Measurements from ENCODE around the gene TIGD1. TPM values are rescaled to one million over a fixed set of nuclear protein-coding genes. Genes with fewer than 3 reads are reported as not detected.

Gene TIGD1
- polyA plus RNA-seq, 1 experiment, result 1.7 TPM

DNA sequence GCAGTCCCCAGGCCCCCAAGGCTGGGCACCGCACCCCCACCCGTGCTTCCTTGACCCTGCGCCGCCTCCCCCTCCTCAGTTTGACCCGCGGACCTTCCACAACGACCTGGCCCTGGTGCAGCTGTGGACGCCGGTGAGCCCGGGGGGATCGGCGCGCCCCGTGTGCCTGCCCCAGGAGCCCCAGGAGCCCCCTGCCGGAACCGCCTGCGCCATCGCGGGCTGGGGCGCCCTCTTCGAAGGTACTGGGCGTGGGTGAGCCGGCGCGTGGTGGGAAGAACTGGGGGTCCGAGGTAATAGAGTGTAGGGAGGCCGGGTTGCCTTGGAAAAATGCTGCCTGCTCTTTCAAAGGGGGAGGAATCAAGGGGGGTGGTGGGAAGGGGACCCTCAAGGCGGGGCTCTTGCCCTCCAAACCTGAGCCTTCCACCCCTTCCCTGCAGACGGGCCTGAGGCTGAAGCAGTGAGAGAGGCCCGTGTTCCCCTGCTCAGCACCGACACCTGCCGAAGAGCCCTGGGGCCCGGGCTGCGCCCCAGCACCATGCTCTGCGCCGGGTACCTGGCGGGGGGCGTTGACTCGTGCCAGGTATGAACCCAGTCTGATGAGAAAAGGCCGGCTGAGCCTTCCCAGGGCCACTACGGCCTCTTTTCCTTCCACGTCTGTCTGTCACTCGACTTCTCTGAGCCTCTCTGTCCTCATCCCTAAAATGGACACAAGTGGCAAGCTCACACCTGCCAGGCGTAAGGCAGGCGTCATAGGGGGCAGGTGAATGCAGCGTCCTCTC is 27.5 kb downstream of the TIGD1 start:
- H3K4me3 ChIP-seq (ENCODE audit: low read depth, low read length), result no peak overlapping the region
- CTCF ChIA-PET, result interaction anchor here (0.6 to 4.1 kb wide), 17 partner anchors 10 to 675 kb away, joined by 3 to 29 read pairs (median 5); partner anchors contain the start of genes EIF4E2 and TIGD1
- POLR2A ChIA-PET, result no interaction called here
- DNase-seq (ENCODE audit: low read depth), result no peak
- H3K27me3 ChIP-seq (ENCODE audit: control insufficient read depth, insufficient read depth, low read length), result peaks cover 36% of the 10 kb centered on the region
- TF ChIP-seq, protein P1, sequence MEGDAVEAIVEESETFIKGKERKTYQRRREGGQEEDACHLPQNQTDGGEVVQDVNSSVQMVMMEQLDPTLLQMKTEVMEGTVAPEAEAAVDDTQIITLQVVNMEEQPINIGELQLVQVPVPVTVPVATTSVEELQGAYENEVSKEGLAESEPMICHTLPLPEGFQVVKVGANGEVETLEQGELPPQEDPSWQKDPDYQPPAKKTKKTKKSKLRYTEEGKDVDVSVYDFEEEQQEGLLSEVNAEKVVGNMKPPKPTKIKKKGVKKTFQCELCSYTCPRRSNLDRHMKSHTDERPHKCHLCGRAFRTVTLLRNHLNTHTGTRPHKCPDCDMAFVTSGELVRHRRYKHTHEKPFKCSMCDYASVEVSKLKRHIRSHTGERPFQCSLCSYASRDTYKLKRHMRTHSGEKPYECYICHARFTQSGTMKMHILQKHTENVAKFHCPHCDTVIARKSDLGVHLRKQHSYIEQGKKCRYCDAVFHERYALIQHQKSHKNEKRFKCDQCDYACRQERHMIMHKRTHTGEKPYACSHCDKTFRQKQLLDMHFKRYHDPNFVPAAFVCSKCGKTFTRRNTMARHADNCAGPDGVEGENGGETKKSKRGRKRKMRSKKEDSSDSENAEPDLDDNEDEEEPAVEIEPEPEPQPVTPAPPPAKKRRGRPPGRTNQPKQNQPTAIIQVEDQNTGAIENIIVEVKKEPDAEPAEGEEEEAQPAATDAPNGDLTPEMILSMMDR (IDR thresholded peaks at IDR 0.05; ENCODE audit: insufficient read depth, low read depth, low read length), result no peak
- no peaks in the 10 kb centered on the region for H3K36me3 ChIP-seq (ENCODE audit: control insufficient read depth, insufficient read depth, low read length)

DNA sequence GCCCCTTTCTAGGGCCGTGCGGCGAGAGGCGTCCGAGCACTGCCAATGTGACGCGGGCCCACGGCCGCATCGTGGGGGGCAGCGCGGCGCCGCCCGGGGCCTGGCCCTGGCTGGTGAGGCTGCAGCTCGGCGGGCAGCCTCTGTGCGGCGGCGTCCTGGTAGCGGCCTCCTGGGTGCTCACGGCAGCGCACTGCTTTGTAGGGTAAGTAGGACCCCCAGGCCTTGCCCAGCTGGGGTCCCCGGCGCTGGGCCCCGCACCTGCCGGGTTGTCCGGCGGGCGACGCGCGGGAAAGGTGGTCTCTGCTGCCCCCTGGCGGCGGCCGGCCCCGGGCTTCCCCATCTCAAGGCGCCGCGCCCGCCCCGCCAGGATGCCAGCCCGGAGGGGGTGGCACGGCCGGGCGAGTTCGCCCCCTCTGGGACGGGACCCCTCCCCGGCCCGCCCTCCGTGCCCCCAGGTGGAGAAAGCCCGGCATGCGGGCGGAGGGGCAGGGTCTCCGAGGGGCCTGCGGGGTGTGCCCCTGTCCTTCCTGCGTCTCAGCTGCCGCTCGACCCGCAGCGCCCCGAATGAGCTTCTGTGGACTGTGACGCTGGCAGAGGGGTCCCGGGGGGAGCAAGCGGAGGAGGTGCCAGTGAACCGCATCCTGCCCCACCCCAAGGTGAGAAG is 28.3 kb downstream of the TIGD1 start:
- Histone ChIP-seq H3K36me3 (ENCODE audit: control insufficient read depth, insufficient read depth, low read length) (no peaks in the 10 kb centered on the region), H3K27me3 (ENCODE audit: control insufficient read depth, insufficient read depth, low read length) (peaks cover 35% of the 10 kb centered on the region), H3K4me3 (ENCODE audit: low read depth, low read length) (no peak overlapping the region)
- TF ChIP-seq, protein P1 (IDR thresholded peaks at IDR 0.05; ENCODE audit: insufficient read depth, low read depth, low read length), result peak; percentile 27; the same call in 1 of the 2 replicates
- POLR2A ChIA-PET, result no interaction called here
- no peak for DNase-seq (ENCODE audit: low read depth)
- CTCF ChIA-PET, result interaction anchor here (0.6 to 4.1 kb wide), 18 partner anchors 10 to 676 kb away, joined by 3 to 29 read pairs (median 4); partner anchors contain the start of gene ALPI

DNA sequence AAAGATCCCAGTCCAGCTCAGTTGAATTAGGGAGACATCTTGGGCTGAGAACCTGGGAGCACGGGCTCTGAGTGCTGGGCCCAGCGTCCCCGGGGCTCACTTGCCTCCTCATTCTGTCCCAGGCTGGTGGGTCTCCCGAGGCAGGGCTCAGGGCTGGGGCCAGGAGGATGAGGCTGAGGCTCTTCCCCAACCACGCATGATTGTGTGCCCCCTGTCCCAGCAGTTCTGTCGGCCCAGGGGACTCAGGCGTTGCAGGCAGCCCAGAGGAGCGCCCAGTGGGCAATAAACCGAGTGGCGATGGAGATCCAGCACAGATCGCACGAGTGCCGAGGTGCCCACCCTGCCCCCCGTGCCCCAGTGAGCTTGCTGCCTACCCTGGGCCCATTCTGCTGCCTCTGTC is 29.3 kb downstream of the TIGD1 start:
- CTCF ChIA-PET, result interaction anchor here (1.0 to 4.1 kb wide), 7 partner anchors 11 to 360 kb away, joined by 3 to 29 read pairs (median 9); partner anchors contain the start of gene ALPI
- TF ChIP-seq, protein P1 (IDR thresholded peaks at IDR 0.05; ENCODE audit: insufficient read depth, low read depth, low read length), result no peak
- H3K27me3 ChIP-seq (ENCODE audit: control insufficient read depth, insufficient read depth, low read length), result peaks cover 35% of the 10 kb centered on the region
- H3K4me3 ChIP-seq (ENCODE audit: low read depth, low read length), result no peak overlapping the region
- DNase-seq (ENCODE audit: low read depth), result no peak
- H3K36me3 ChIP-seq (ENCODE audit: control insufficient read depth, insufficient read depth, low read length), result no peaks in the 10 kb centered on the region
- POLR2A ChIA-PET, result no interaction called here

GRCh38 chr2:232520489-232520888 is 29.9 kb downstream of the TIGD1 start:
- ChIA-PET POLR2A (no interaction called here), CTCF (interaction anchor here (1.0 to 2.2 kb wide), 3 partner anchors 10 to 74 kb away, joined by 3 to 9 read pairs (median 9); no protein-coding TSS in a partner anchor)
- Histone ChIP-seq H3K36me3 (ENCODE audit: control insufficient read depth, insufficient read depth, low read length) (no peaks in the 10 kb centered on the region), H3K4me3 (ENCODE audit: low read depth, low read length) (no peak overlapping the region), H3K27me3 (ENCODE audit: control insufficient read depth, insufficient read depth, low read length) (peaks cover 33% of the 10 kb centered on the region)
- no peak for DNase-seq (ENCODE audit: low read depth)
- TF ChIP-seq, protein P1 (IDR thresholded peaks at IDR 0.05; ENCODE audit: insufficient read depth, low read depth, low read length), result no peak

All from BJ (cell line).